Testis (tissue), 2 donors: Measurements from ENCODE around the gene LAMA5.

Source experiments
- POLR2A ChIP-seq: fragments of 450-650 bp; IDR thresholded peaks from one replicate; pipeline ENCODE4 v1.6.1; 2017; ENCODE audit warnings: antibody characterized with exemption, mild to moderate bottlenecking, moderate library complexity
- TF ChIP-seq, protein P1 (sequence below), 3 experiments: fragments of 450-650 bp in 2 of 3; fragments of 200-600 bp in 1 of 3; sonication (generic) in 1 of 3; IDR thresholded peaks; one replicate each; pipeline ENCODE4 v1.5.1; 2016 to 2019; ENCODE audit warnings: antibody characterized with exemption in 3 of 3, mild to moderate bottlenecking in 2 of 3, moderate library complexity in 1 of 3

DNA sequence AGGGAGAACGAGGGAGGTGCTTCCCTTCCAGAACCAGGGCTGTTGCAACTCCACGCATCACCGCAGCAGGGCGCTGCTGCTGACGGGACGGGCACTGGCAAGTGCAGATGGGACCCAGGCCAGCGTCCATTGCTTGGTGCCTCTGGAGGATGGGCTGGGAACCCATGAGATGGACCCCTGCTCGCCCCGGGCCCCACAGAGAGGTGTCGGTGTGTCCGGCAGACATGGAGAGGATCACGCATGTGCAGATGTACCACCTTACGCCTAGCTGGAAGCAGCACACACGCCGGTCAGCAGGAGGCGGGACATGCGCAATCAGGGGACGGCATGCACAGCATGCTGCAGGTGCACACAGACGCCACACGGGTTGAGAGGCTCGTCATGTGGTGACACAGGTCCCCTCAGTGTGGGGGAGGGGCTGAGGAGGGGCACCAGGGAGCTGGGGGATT lies 34.2 kb upstream of the LAMA5 start:
- TF ChIP-seq, protein P1, sequence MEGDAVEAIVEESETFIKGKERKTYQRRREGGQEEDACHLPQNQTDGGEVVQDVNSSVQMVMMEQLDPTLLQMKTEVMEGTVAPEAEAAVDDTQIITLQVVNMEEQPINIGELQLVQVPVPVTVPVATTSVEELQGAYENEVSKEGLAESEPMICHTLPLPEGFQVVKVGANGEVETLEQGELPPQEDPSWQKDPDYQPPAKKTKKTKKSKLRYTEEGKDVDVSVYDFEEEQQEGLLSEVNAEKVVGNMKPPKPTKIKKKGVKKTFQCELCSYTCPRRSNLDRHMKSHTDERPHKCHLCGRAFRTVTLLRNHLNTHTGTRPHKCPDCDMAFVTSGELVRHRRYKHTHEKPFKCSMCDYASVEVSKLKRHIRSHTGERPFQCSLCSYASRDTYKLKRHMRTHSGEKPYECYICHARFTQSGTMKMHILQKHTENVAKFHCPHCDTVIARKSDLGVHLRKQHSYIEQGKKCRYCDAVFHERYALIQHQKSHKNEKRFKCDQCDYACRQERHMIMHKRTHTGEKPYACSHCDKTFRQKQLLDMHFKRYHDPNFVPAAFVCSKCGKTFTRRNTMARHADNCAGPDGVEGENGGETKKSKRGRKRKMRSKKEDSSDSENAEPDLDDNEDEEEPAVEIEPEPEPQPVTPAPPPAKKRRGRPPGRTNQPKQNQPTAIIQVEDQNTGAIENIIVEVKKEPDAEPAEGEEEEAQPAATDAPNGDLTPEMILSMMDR (IDR thresholded peaks at IDR 0.05), result no peak
- TF ChIP-seq POLR2A, result no peak
